ENCODE measurements around the gene PCYOX1L.

DNA sequence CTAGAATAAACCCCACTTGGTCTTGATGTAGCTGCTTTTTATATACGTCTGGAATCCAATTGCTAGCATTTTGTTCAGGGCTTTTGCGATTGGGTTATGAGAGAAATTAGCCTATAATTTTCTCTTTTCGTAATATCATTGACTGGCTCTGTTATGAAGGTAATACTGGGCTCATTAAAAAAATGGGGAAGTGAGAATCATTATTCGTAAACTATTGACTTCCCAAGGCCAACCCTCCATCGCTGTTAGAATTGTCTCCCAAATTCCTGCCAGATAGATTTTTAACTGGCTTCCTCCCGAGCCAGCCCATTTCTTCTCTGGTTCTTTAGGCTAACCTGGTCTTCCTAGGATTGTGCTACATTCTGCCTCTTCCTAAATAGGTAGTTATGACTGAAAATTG is 48.5 kb upstream of the PCYOX1L start:
- TF ChIP-seq, protein P1, sequence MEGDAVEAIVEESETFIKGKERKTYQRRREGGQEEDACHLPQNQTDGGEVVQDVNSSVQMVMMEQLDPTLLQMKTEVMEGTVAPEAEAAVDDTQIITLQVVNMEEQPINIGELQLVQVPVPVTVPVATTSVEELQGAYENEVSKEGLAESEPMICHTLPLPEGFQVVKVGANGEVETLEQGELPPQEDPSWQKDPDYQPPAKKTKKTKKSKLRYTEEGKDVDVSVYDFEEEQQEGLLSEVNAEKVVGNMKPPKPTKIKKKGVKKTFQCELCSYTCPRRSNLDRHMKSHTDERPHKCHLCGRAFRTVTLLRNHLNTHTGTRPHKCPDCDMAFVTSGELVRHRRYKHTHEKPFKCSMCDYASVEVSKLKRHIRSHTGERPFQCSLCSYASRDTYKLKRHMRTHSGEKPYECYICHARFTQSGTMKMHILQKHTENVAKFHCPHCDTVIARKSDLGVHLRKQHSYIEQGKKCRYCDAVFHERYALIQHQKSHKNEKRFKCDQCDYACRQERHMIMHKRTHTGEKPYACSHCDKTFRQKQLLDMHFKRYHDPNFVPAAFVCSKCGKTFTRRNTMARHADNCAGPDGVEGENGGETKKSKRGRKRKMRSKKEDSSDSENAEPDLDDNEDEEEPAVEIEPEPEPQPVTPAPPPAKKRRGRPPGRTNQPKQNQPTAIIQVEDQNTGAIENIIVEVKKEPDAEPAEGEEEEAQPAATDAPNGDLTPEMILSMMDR (IDR thresholded peaks at IDR 0.05; ENCODE audit: low read length): no peak
- TF ChIP-seq EZH2 (IDR thresholded peaks at IDR 0.05; ENCODE audit: borderline replicate concordance, low read length): no peak

Measured in OCI-LY1 (cell line).